ENCODE results near the gene SOX13. TPM values are rescaled to one million over a fixed set of nuclear protein-coding genes. Genes with fewer than 3 reads are reported as not detected.

Gene SOX13
- total and polyA plus RNA-seq, 10 of the 15 experiments (the other 5 are each of a cell fraction or from before 2014, with no cell fraction given), result 0.04 to 0.31 (median 0.11) TPM; not detected in 7

- no peaks in the 10 kb centered on the region for H4K20me1 ChIP-seq (ENCODE audit: control insufficient read depth, insufficient read depth)
- FAIRE-seq (no peak), ATAC-seq (no peak), DNase-seq (ENCODE audit: low read depth, low spot score) (no peak)
- in situ Hi-C loops (cut with MboI), result no loop called here
- no peak overlapping the region for H3K4me3 ChIP-seq
- WGBS (ENCODE audit: insufficient coverage, insufficient replicate concordance, low lambda C conversion rate, missing lambda C conversion rate), result 16% methylated on average over 4 of the region's 4 CpGs
- H3K27me3 ChIP-seq (replicated peaks in 1 of 2; ENCODE audit: control insufficient read depth in 2 of 2, insufficient read depth in 2 of 2, low read length in 1 of 2), result peaks cover 0 to 1% of the 10 kb centered on the region in 2 experiments; a peak in 1 of 4 replicates
- H3K9me3 ChIP-seq (replicated peaks; ENCODE audit: control insufficient read depth, insufficient read depth, low read length), result no peaks in the 10 kb centered on the region
- intact Hi-C loops (cut with micrococcal nuclease; ENCODE audit: unreplicated experiment), result no loop called here
- no peaks in the 10 kb centered on the region for H3K79me2 ChIP-seq (ENCODE audit: control insufficient read depth, insufficient read depth, low read length)
- no peak overlapping the region for H3K4me2 ChIP-seq (ENCODE audit: control insufficient read depth, insufficient read depth)
- no peaks in the 10 kb centered on the region for H3K36me3 ChIP-seq (ENCODE audit: control insufficient read depth in 2 of 2, insufficient read depth in 2 of 2, low read length in 1 of 2)
- no TSS peak for BruUV-seq (replicated peaks)
- H2AFZ ChIP-seq (ENCODE audit: control insufficient read depth, low read depth, low read length), result no peak overlapping the region
- ChIA-PET RAD21 (ENCODE audit: unreplicated experiment) (interaction anchor here (1.3 kb wide), 1 partner anchor 14 kb away, joined by 3 read pairs; no protein-coding TSS in a partner anchor), SMC1A (ENCODE audit: uncharacterized antibody, unreplicated experiment) (no interaction called here), POLR2A (no interaction called here), CTCF (interaction anchor here (2.7 kb wide), 1 partner anchor 14 kb away, joined by 10 read pairs; no protein-coding TSS in a partner anchor)
- no peak overlapping the region for H3K27ac ChIP-seq (ENCODE audit: control insufficient read depth, insufficient read depth)
- H3K4me1 ChIP-seq (ENCODE audit: control insufficient read depth, insufficient read depth, low read length), result no peaks in the 10 kb centered on the region
- no peak for TF ChIP-seq IRF5 (IDR thresholded peaks at IDR 0.05; ENCODE audit: borderline replicate concordance)
- TF ChIP-seq BCL11A (IDR thresholded peaks at IDR 0.05; ENCODE audit: low read depth, low read length), result no peak
- no peak for TF ChIP-seq HCFC1 (IDR thresholded peaks at IDR 0.05; ENCODE audit: low read length)
- no peak overlapping the region for H3K9ac ChIP-seq (ENCODE audit: control insufficient read depth, insufficient read depth, low read length)
These were observed 41.7 kb downstream of the SOX13 start for GRCh38 chr1:204114606-204115005.

DNA sequence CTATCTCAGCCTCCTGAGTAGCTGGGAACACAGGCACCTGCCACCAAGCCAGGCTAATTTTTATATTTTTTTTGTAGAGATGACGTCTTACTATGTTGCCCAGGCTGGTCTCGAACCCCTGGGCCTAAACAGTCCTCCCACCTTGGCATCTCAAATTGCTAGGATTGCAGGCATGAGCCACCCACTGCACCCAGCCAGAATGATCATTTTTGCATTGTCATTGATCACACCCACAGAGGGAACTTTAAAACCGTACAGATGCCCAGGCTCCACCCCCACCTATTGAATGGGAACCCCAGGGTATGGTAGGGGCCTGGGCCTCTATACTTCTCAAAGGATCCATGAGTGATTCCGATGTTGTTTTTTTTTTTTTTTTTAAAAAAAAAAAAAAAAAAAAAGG, 42.2 kb downstream of the SOX13 start:
- RAD21 ChIA-PET (ENCODE audit: unreplicated experiment), result interaction anchor here (0.7 kb wide), 1 partner anchor 241 kb away, joined by 3 read pairs; no protein-coding TSS in a partner anchor
- H3K79me2 ChIP-seq (ENCODE audit: control insufficient read depth, insufficient read depth, low read length), result no peaks in the 10 kb centered on the region
- no peak overlapping the region for H3K27ac ChIP-seq (ENCODE audit: control insufficient read depth, insufficient read depth)
- SMC1A ChIA-PET (ENCODE audit: uncharacterized antibody, unreplicated experiment), result no interaction called here
- no peaks in the 10 kb centered on the region for H3K9me3 ChIP-seq (replicated peaks; ENCODE audit: control insufficient read depth, insufficient read depth, low read length)
- 9% methylated on average over 4 of the region's 4 CpGs for WGBS (ENCODE audit: insufficient coverage, insufficient replicate concordance, low lambda C conversion rate, missing lambda C conversion rate)
- ATAC-seq (no peak), DNase-seq (ENCODE audit: low read depth, low spot score) (no peak), FAIRE-seq (no peak)
- no peaks in the 10 kb centered on the region for H4K20me1 ChIP-seq (ENCODE audit: control insufficient read depth, insufficient read depth)
- CTCF ChIA-PET, result no interaction called here
- no TSS peak for BruUV-seq (replicated peaks)
- no peak overlapping the region for H3K9ac ChIP-seq (ENCODE audit: control insufficient read depth, insufficient read depth, low read length)
- no peak overlapping the region for H3K4me2 ChIP-seq (ENCODE audit: control insufficient read depth, insufficient read depth)
- POLR2A ChIA-PET, result interaction anchor here (0.6 kb wide), 3 partner anchors 102 to 879 kb away, joined by 4 to 7 read pairs (median 7); no protein-coding TSS in a partner anchor
- no peak for TF ChIP-seq RB1 (IDR thresholded peaks at IDR 0.05; ENCODE audit: borderline replicate concordance)
- no peak for TF ChIP-seq ZBED1 (IDR thresholded peaks at IDR 0.05; ENCODE audit: borderline replicate concordance)
- TF ChIP-seq, protein P1, sequence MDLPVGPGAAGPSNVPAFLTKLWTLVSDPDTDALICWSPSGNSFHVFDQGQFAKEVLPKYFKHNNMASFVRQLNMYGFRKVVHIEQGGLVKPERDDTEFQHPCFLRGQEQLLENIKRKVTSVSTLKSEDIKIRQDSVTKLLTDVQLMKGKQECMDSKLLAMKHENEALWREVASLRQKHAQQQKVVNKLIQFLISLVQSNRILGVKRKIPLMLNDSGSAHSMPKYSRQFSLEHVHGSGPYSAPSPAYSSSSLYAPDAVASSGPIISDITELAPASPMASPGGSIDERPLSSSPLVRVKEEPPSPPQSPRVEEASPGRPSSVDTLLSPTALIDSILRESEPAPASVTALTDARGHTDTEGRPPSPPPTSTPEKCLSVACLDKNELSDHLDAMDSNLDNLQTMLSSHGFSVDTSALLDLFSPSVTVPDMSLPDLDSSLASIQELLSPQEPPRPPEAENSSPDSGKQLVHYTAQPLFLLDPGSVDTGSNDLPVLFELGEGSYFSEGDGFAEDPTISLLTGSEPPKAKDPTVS (IDR thresholded peaks at IDR 0.05; ENCODE audit: low read depth, low read length), result no peak
- no peak for TF ChIP-seq MEF2A (IDR thresholded peaks at IDR 0.05; ENCODE audit: insufficient read depth, low read depth, low read length)
- in situ Hi-C loops (cut with MboI), result no loop called here
- H3K27me3 ChIP-seq (replicated peaks in 1 of 2; ENCODE audit: control insufficient read depth in 2 of 2, insufficient read depth in 2 of 2, low read length in 1 of 2), result peaks cover 0 to 1% of the 10 kb centered on the region in 2 experiments; a peak in 2 of 4 replicates
- no peaks in the 10 kb centered on the region for H3K36me3 ChIP-seq (ENCODE audit: control insufficient read depth in 2 of 2, insufficient read depth in 2 of 2, low read length in 1 of 2)
- intact Hi-C loops (cut with micrococcal nuclease; ENCODE audit: unreplicated experiment), result no loop called here
- H2AFZ ChIP-seq (ENCODE audit: control insufficient read depth, low read depth, low read length), result no peak overlapping the region
- no peaks in the 10 kb centered on the region for H3K4me1 ChIP-seq (ENCODE audit: control insufficient read depth, insufficient read depth, low read length)
- H3K4me3 ChIP-seq, result no peak overlapping the region
